Upper lobe of left lung (tissue), 6 donors: ENCODE data around the gene ALS2CL. TPM values are rescaled to one million over a fixed set of nuclear protein-coding genes. Genes with fewer than 3 reads are reported as not detected.

Experiments used
- ATAC-seq, 2 donors: fragments of 200-7000 bp; cut with Tn5 transposase; one replicate each; pipeline ENCODE4 v1.9.1; 2022; ENCODE audit warnings: mild to moderate bottlenecking in 2 of 2, moderate library complexity in 2 of 2; ENCODE audit not compliant: low FRiP score in 2 of 2
- DNase-seq, 2 donors: peaks; one replicate each; pipeline ENCODE4 v3.0.0-alpha.2; 2019 to 2020
- H3K27ac ChIP-seq, 4 donors: fragments of 200-600 bp; sonication (generic); one replicate each; pipeline ENCODE4 v1.5.1; 2016 to 2019
- H3K27me3 ChIP-seq, 4 donors: fragments of 200-600 bp; sonication (generic); one replicate each; pipeline ENCODE4 v1.5.1; 2017 to 2019
- H3K36me3 ChIP-seq, 4 donors: fragments of 200-600 bp; sonication (generic); one replicate each; pipeline ENCODE4 v1.5.1; 2016 to 2019
- H3K4me1 ChIP-seq, 4 donors: fragments of 200-600 bp; sonication (generic); one replicate each; pipeline ENCODE4 v1.5.1; 2018 to 2019
- H3K4me3 ChIP-seq, 4 donors: fragments of 200-600 bp; sonication (generic); one replicate each; pipeline ENCODE4 v1.5.1; 2017 to 2019; ENCODE audit warnings: mild to moderate bottlenecking in 2 of 4, moderate library complexity in 1 of 4
- H3K9me3 ChIP-seq, 4 donors: fragments of 200-600 bp; sonication (generic); one replicate each; pipeline ENCODE4 v1.5.1; 2018 to 2019
- EP300 ChIP-seq, 4 donors: sonication (generic); formaldehyde crosslinking; IDR thresholded peaks; one replicate each; pipeline ENCODE4 v1.5.1; 2017; ENCODE audit warnings: antibody characterized with exemption in 4 of 4, control low read depth in 2 of 4
- POLR2A ChIP-seq, 4 donors: fragments of 450-650 bp; IDR thresholded peaks; one replicate each; pipeline ENCODE4 v1.5.1; 2016 to 2017; ENCODE audit warnings: antibody characterized with exemption in 4 of 4, mild to moderate bottlenecking in 2 of 4
- POLR2AphosphoS5 ChIP-seq, 2 donors: sonication (generic); formaldehyde crosslinking; IDR thresholded peaks; one replicate each; pipeline ENCODE4 v1.5.1; 2017; ENCODE audit warnings: antibody characterized with exemption in 2 of 2
- WGBS, 2 donors: methylation state at CpG; one replicate each; pipeline ENCODE4 v1.1.5; 2017 to 2018; 5-methylcytosine and 5-hydroxymethylcytosine counted together
- total RNA-seq, 6 donors: library from RNA; depleted of rRNA in 4 of 6; stranded (reverse); fragments of >200 nt in 4 of 6; gene quantifications; one replicate each; pipeline versions ENCODE4 v1.1.0 to v1.2.1, GENCODE V29; 2016 to 2021
- TF ChIP-seq, protein P1 (sequence below), 6 experiments: fragments of 450-650 bp in 4 of 6; fragments of 200-600 bp in 2 of 6; sonication (generic) in 2 of 6; IDR thresholded peaks; one replicate each; pipeline ENCODE4 v1.5.1; 2016 to 2019; ENCODE audit warnings: antibody characterized with exemption in 6 of 6
- donor health status: DM: no; HTN: no; CAD: no; lungs with moderate emphysema.
- donor health status: DM: no; HTN: yes; CAD: no; lungs with severe emphysema.

ALS2CL gene
- total RNA-seq, 6 donors from 2014 or later = 54.2 to 299 (median 66.9) TPM

DNA sequence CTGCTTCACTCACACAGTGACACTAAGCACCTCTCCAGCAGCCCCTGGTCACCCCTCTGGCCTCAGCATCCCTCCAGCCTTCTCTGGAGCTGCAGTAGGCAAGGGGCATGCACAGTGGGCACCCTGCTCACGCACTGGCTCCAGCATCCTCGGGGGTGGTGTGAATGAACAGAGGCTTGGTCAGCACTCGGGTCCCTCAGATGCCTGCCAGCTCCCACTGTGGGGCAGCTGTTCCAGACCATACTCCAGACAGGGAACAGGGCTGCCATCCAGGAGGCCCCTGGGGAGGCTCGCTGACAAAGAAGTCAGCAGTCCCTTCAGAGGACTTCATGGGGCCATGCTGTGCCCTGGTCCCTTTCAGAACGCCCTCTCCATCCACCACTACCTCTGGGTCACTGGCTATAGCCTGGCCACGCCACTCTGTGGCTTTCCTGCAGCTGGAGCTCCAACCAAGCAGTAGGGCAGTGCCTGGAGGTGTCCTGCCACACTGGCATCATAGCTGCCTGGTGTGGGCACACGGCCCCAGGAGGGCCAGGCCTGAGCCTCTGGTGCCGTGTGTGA is 26.3 kb downstream of the ALS2CL start:
- no peak overlapping the region for H3K27ac ChIP-seq
- TF ChIP-seq POLR2AphosphoS5 (IDR thresholded peaks at IDR 0.05) = no peak
- TF ChIP-seq POLR2A (IDR thresholded peaks at IDR 0.05) = no peak
- TF ChIP-seq EP300 (IDR thresholded peaks at IDR 0.05) = no peak
- TF ChIP-seq, protein P1, sequence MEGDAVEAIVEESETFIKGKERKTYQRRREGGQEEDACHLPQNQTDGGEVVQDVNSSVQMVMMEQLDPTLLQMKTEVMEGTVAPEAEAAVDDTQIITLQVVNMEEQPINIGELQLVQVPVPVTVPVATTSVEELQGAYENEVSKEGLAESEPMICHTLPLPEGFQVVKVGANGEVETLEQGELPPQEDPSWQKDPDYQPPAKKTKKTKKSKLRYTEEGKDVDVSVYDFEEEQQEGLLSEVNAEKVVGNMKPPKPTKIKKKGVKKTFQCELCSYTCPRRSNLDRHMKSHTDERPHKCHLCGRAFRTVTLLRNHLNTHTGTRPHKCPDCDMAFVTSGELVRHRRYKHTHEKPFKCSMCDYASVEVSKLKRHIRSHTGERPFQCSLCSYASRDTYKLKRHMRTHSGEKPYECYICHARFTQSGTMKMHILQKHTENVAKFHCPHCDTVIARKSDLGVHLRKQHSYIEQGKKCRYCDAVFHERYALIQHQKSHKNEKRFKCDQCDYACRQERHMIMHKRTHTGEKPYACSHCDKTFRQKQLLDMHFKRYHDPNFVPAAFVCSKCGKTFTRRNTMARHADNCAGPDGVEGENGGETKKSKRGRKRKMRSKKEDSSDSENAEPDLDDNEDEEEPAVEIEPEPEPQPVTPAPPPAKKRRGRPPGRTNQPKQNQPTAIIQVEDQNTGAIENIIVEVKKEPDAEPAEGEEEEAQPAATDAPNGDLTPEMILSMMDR (IDR thresholded peaks at IDR 0.05) = no peak
- 82 to 100% methylated on average over 2 to 8 of the region's 8 CpGs for WGBS, 2 donors

DNA sequence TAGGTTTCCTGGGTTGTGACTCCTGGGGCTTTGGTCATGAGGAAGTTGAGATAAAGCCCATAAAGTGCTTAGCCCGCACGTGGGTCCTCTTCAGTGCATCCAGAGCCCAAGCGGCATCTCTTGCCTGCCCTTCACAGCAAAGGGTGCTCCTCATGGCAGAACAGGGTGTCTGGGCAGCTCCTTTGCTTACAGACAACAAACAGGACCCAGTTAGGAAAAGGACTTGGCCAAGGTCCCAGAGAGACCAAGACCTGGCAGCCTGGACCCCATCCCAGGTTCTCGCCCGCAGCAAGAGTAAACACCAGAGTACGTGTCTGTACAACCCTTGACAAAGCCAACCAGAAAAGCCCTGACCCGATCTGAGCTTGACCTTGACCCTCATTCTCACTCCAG is 27.0 kb downstream of the ALS2CL start:
- no peak overlapping the region for H3K4me3 ChIP-seq
- TF ChIP-seq POLR2A (IDR thresholded peaks at IDR 0.05) = no peak
- no peak for TF ChIP-seq EP300 (IDR thresholded peaks at IDR 0.05)
- TF ChIP-seq, protein P1 (IDR thresholded peaks at IDR 0.05) = no peak
- TF ChIP-seq POLR2AphosphoS5 (IDR thresholded peaks at IDR 0.05) = no peak
- no peak overlapping the region for H3K27ac ChIP-seq
- no peak for ATAC-seq
- H3K9me3 ChIP-seq = no peaks in the 10 kb centered on the region
- peaks cover 4 to 9% (median 6%) of the 10 kb centered on the region in 4 donors for H3K4me1 ChIP-seq
- H3K36me3 ChIP-seq = peaks cover 0 to 14% (median 3%) of the 10 kb centered on the region in 4 donors
- H3K27me3 ChIP-seq = no peaks in the 10 kb centered on the region
- DNase-seq = peak in 1 of 2 donors; percentile 19
- WGBS, 2 donors = 53 to 65% methylated on average over 7 of the region's 7 CpGs

More for the DNA sequence above, 26.3 kb downstream of the ALS2CL start:
- Histone ChIP-seq H3K27me3 (no peaks in the 10 kb centered on the region), H3K4me1 (peaks cover 4 to 9% (median 6%) of the 10 kb centered on the region in 4 donors), H3K36me3 (peaks cover 0 to 20% (median 6%) of the 10 kb centered on the region in 4 donors), H3K4me3 (no peak overlapping the region), H3K9me3 (no peaks in the 10 kb centered on the region)
- no peak for ATAC-seq
- DNase-seq = peak in 1 of 2 donors; percentile 18

DNA sequence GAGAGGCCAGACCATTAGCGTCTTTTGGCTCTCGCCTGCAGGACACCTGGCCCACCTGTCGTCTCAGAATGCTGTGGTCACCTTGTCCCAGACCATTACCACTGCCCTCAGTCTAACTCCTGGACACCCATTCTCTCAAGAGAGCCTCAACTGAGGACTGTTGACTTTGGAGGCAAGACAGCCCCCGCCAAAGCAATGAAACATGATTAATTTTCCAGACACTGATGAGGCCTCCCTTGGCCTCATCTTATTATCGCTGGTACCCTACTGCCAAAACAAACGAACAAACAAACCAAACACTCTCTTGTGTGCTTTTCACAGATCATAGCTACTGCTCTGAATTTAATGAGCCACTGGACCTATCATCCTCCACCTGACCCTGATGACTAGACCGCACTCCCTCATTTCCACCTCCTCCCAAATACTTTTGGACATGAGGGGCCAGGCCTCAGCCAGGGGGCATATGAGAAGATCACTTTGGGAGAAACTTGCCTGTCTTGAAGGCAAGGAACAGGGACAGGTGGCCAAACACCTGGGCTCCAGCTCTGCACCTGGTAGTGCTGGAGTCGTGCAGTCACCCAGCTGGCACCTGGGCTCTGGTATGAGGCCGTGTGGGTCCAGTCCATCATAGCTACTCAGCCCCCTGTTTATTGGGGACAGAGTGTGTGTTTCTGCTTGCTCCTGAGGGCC is 27.6 kb downstream of the ALS2CL start:
- ATAC-seq = no peak
- H3K27me3 ChIP-seq = no peaks in the 10 kb centered on the region
- H3K36me3 ChIP-seq = peaks cover 0 to 9% (median 0%) of the 10 kb centered on the region in 4 donors
- TF ChIP-seq POLR2AphosphoS5 (IDR thresholded peaks at IDR 0.05) = no peak
- no peak for TF ChIP-seq EP300 (IDR thresholded peaks at IDR 0.05)
- TF ChIP-seq POLR2A (IDR thresholded peaks at IDR 0.05) = no peak
- TF ChIP-seq, protein P1 (IDR thresholded peaks at IDR 0.05) = no peak
- H3K27ac ChIP-seq = no peak overlapping the region
- WGBS, 2 donors = 87 to 88% methylated on average over 8 to 9 of the region's 9 CpGs
- no peaks in the 10 kb centered on the region for H3K9me3 ChIP-seq
- peaks cover 4 to 9% (median 6%) of the 10 kb centered on the region in 4 donors for H3K4me1 ChIP-seq
- no peak overlapping the region for H3K4me3 ChIP-seq
- DNase-seq = peak in 1 of 2 donors; percentile 17

DNA sequence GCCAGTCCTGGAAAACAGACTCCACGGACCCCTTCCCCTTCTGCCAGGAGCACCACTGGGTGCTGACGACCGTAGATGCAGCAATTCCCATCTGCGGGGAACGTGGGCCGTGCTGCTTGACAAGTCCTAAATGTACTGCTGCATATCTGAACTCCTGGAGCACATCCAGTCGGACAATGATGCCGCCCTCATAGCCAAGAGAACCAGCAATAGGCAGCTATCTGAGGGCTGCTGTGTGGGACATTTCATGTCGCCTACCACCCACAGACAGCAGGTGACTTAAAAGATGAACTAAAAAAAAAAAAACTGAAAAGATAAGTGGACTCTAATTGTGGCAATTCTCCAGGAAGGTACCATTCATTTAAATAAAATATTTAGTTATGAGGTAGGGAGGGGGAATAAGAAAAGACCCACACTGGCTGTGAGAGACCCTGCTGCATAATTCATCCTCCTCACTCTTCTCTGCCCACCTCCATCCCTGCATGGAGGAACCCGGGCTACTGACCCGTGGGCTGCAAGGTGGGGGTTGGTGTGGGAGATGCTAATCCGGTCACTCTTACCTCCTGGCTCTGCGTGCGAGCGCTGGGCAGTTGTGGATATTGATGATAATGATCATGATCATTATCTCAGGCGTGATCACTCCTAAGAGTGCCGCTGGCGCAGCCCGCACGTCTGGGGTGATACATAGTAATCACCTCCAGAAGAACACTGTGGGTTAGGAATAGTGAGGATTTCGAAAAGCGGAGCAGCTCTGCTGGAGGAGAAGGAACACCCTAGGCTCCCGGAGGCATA is 28.3 kb downstream of the ALS2CL start:
- DNase-seq (no peak), ATAC-seq (no peak)
- Histone ChIP-seq H3K36me3 (peaks cover 0 to 1% (median 0%) of the 10 kb centered on the region in 4 donors), H3K27me3 (no peaks in the 10 kb centered on the region), H3K9me3 (no peaks in the 10 kb centered on the region), H3K27ac (no peak overlapping the region), H3K4me3 (no peak overlapping the region), H3K4me1 (peaks cover 4 to 9% (median 6%) of the 10 kb centered on the region in 4 donors)
- 71 to 79% methylated on average over 17 to 23 of the region's 23 CpGs for WGBS, 2 donors
- TF ChIP-seq POLR2A (IDR thresholded peaks at IDR 0.05) (no peak), EP300 (IDR thresholded peaks at IDR 0.05) (no peak), POLR2AphosphoS5 (IDR thresholded peaks at IDR 0.05) (no peak)
- TF ChIP-seq, protein P1 (IDR thresholded peaks at IDR 0.05) = no peak
